Fibroblast of gingiva (primary cell): ENCODE measurements around the gene MYO7B.

Experiments used
- DNase-seq: peaks from one replicate; pipeline ENCODE4 v3.0.0-alpha.2; 2011; ENCODE audit warnings: low read depth

MYO7B gene

GRCh38 chr2:127664065-127664894 is 128.8 kb downstream of the MYO7B start:
- no peak for DNase-seq

GRCh38 chr2:127664895-127665225 is 129.4 kb downstream of the MYO7B start:
- DNase-seq: no peak

GRCh38 chr2:127665267-127665893 is 129.9 kb downstream of the MYO7B start:
- DNase-seq: no peak

- DNase-seq: peak; percentile 45
These were observed 133.6 kb downstream of the MYO7B start for GRCh38 chr2:127669056-127669455.

- no peak for DNase-seq
These were observed 134.8 kb downstream of the MYO7B start for GRCh38 chr2:127670055-127670956.

GRCh38 chr2:127670957-127671290 is 135.4 kb downstream of the MYO7B start:
- no peak for DNase-seq

GRCh38 chr2:127671557-127672302 is 136.2 kb downstream of the MYO7B start:
- no peak for DNase-seq

- DNase-seq: no peak
These were observed 137.1 kb downstream of the MYO7B start for GRCh38 chr2:127672341-127673224.

GRCh38 chr2:127673291-127674069 is 138.0 kb downstream of the MYO7B start:
- DNase-seq: no peak

- DNase-seq: no peak
These were observed 139.0 kb downstream of the MYO7B start for GRCh38 chr2:127674241-127675209.

- DNase-seq: no peak
These were observed 140.1 kb downstream of the MYO7B start, which contains the start of gene LIMS2 for GRCh38 chr2:127675331-127676261. LIMS2 (minus strand) TSS chr2:127675530; CDS start chr2:127675024, 506 bp downstream.

GRCh38 chr2:127676906-127677305 is 141.4 kb downstream of the MYO7B start:
- DNase-seq: no peak

- DNase-seq: no peak
These were observed 143.0 kb downstream of the MYO7B start for GRCh38 chr2:127678531-127678930.

- no peak for DNase-seq
These were observed 143.5 kb downstream of the MYO7B start for GRCh38 chr2:127678991-127679390.

GRCh38 chr2:127679680-127680361 is 144.3 kb downstream of the MYO7B start:
- DNase-seq: no peak

- no peak for DNase-seq
These were observed 145.3 kb downstream of the MYO7B start for GRCh38 chr2:127680706-127681287.

- no peak for DNase-seq
These were observed 145.9 kb downstream of the MYO7B start for GRCh38 chr2:127681288-127681804.
